Endothelial cell of umbilical vein (primary cell): ENCODE measurements around the gene FOLR1. TPM values are rescaled to one million over a fixed set of nuclear protein-coding genes. Genes with fewer than 3 reads are reported as not detected.
"Not testable (repeated sequence)": the region's sequence is repeated elsewhere in the genome, so short reads cannot be mapped to it uniquely, and the experiment has no call there.

Experiments
- BruUV-seq: library from RNA; stranded (reverse); fragments of 400-500 nt; replicated peaks from 2 replicates; lab custom pipeline; 2021; lab: Mats Ljungman, UMichigan
- CTCF ChIA-PET: fragments of 300-600, 350-600 bp; sonication (Branson Sonifier 250); formaldehyde crosslinking; loops from one replicate; lab custom pipeline; 2021; ENCODE audit warnings: antibody characterized with exemption, inconsistent platforms; lab: Charles Lee
- POLR2A ChIA-PET: fragments of 300-600, 350-600 bp; sonication (Branson Sonifier 250); formaldehyde crosslinking; loops from one replicate; lab custom pipeline; 2021; ENCODE audit warnings: antibody characterized with exemption, inconsistent platforms; lab: Charles Lee
- DNase-seq: peaks from one replicate; pipeline ENCODE4 v3.0.0-alpha.2; 2011; ENCODE audit warnings: low read depth, low spot score
- FAIRE-seq: peaks from 2 replicates; lab custom pipeline; 2011; peaks lifted over from hg19 to GRCh38; lab: Jason Lieb, UNC
- H2AFZ ChIP-seq: 2 replicates; pipeline ENCODE4 v1.6.0; 2012; ENCODE audit warnings: low read depth, low read length, control low read depth, inconsistent platforms
- H3K27ac ChIP-seq: 2 replicates; pipeline ENCODE4 v1.5.1; 2011; ENCODE audit warnings: low read depth, mild to moderate bottlenecking, control low read depth, low read length, moderate library complexity; ENCODE audit not compliant: insufficient read depth
- H3K27me3 ChIP-seq, 2 experiments: 2 replicates each; pipeline versions ENCODE4 v1.6.0 to v1.6.1; 2011; ENCODE audit warnings: low read length in 2 of 2, mixed read lengths in 1 of 2; ENCODE audit not compliant: control insufficient read depth in 2 of 2, insufficient read depth in 2 of 2
- H3K36me3 ChIP-seq, 2 experiments: 2 replicates in 1 of 2; 3 replicates in 1 of 2; pipeline ENCODE4 v1.5.1; 2011; ENCODE audit warnings: low read length in 2 of 2, mild to moderate bottlenecking in 1 of 2, moderate library complexity in 1 of 2; ENCODE audit not compliant: control insufficient read depth in 2 of 2, insufficient read depth in 2 of 2; ENCODE audit errors: extremely low read depth in 1 of 2
- H3K4me1 ChIP-seq: 3 replicates; pipeline ENCODE4 v1.5.1; 2011; ENCODE audit warnings: mild to moderate bottlenecking, low read length; ENCODE audit not compliant: control insufficient read depth, insufficient read depth; ENCODE audit errors: extremely low read depth
- H3K4me2 ChIP-seq: 2 replicates; pipeline ENCODE4 v1.6.1; 2011; ENCODE audit warnings: low read length, control low read depth, mixed read lengths; ENCODE audit not compliant: insufficient read depth
- H3K4me3 ChIP-seq, 3 experiments: fragments of 200-600 bp in 1 of 3; sonication (generic), shearing (Covaris generic) in 1 of 3; replicated peaks in 1 of 3; 2 replicates each; pipeline ENCODE4 v1.5.1; 2011 to 2016; ENCODE audit warnings: control low read depth in 3 of 3, low read length in 3 of 3, mild to moderate bottlenecking in 2 of 3, inconsistent platforms in 1 of 3, low read depth in 1 of 3, moderate library complexity in 1 of 3; ENCODE audit not compliant: insufficient read depth in 1 of 3
- H3K79me2 ChIP-seq: 2 replicates; pipeline ENCODE4 v1.6.0; 2012; ENCODE audit warnings: low read length, inconsistent platforms; ENCODE audit not compliant: control insufficient read depth, insufficient read depth
- H3K9ac ChIP-seq: replicated peaks from 2 replicates; pipeline ENCODE3; 2011; ENCODE audit warnings: low read length, control low read depth; ENCODE audit not compliant: insufficient read depth; ENCODE audit errors: extremely low read depth
- H3K9me1 ChIP-seq: replicated peaks from 3 replicates; pipeline ENCODE4 v1.6.0; 2011; ENCODE audit warnings: mild to moderate bottlenecking, low read length; ENCODE audit not compliant: control insufficient read depth, insufficient read depth; ENCODE audit errors: extremely low read depth
- H3K9me3 ChIP-seq: replicated peaks from 2 replicates; pipeline ENCODE4 v1.5.1; 2012; ENCODE audit warnings: low read length, inconsistent platforms; ENCODE audit not compliant: control insufficient read depth, insufficient read depth
- H4K20me1 ChIP-seq: replicated peaks from 2 replicates; pipeline ENCODE3; 2011; ENCODE audit warnings: mild to moderate bottlenecking, low read length; ENCODE audit not compliant: control insufficient read depth, insufficient read depth; ENCODE audit errors: extremely low read depth
- EZH2 ChIP-seq: IDR thresholded peaks from 2 replicates; pipeline ENCODE4 v1.6.1; 2012; ENCODE audit warnings: borderline replicate concordance, low read depth, mild to moderate bottlenecking, moderate library complexity, low read length, inconsistent platforms; ENCODE audit not compliant: severe bottlenecking
- JUN ChIP-seq: IDR thresholded peaks from 2 replicates; pipeline ENCODE4 v1.6.1; 2011; ENCODE audit warnings: borderline replicate concordance, low read depth; ENCODE audit not compliant: insufficient read length, insufficient read depth
- MAX ChIP-seq: IDR thresholded peaks from 2 replicates; pipeline ENCODE4 v1.6.1; 2011; ENCODE audit not compliant: insufficient read depth, insufficient read length
- MYC ChIP-seq: IDR thresholded peaks from one replicate; pipeline ENCODE4 v1.6.1; 2011; ENCODE audit warnings: mild to moderate bottlenecking, low read depth, low read length
- POLR2A ChIP-seq: IDR thresholded peaks from 2 replicates; pipeline ENCODE4 v1.6.1; 2012; ENCODE audit warnings: low read depth, mild to moderate bottlenecking, control low read depth, low read length
- POLR2AphosphoS5 ChIP-seq: IDR thresholded peaks from 2 replicates; pipeline ENCODE4 v1.6.1; 2012; ENCODE audit warnings: low read depth, mild to moderate bottlenecking, control low read depth, low read length, moderate library complexity; ENCODE audit not compliant: insufficient read depth
- dilution Hi-C: fragments of 300-500 bp; cut with MboI; formaldehyde crosslinking; loops from one replicate; pipeline ENCODE4 v1.15.0; 2019; ENCODE audit warnings: low sequenced_read_pairs; ENCODE audit not compliant: extremely low pct_ligation_motif_present
- intact Hi-C: fragments of 100-400 bp; cut with micrococcal nuclease; formaldehyde crosslinking; loops from one replicate; pipeline ENCODE4 v1.10.0; 2022
- polyA plus RNA-seq, 4 experiments: library from polyadenylated mRNA; depleted of rRNA in 3 of 4; stranded (reverse) in 3 of 4; unstranded in 1 of 4; fragments of >200 nt; gene quantifications; 2 replicates each; pipeline versions ENCODE4 v1.2.1 to v1.2.3, GENCODE V29; 2011 to 2012; ENCODE audit warnings: missing spikeins in 1 of 4
- total RNA-seq: library from RNA; stranded (reverse); gene quantifications from 2 replicates; pipeline ENCODE4 v1.2.3, GENCODE V29; 2021

The FOLR1 gene
- total and polyA plus RNA-seq, 2 donors (not counting 3 experiments of a cell fraction or from before 2014, with no cell fraction given): not detected

- Histone ChIP-seq H3K4me3 (no peak overlapping the region), H3K9ac (no peak overlapping the region), H3K27me3 (peaks cover 11% of the 10 kb centered on the region in 2 experiments), H2AFZ (no peak overlapping the region), H3K27ac (no peak overlapping the region), H3K4me1 (no peaks in the 10 kb centered on the region), H3K9me3 (no peaks in the 10 kb centered on the region), H4K20me1 (no peaks in the 10 kb centered on the region), H3K9me1 (no peaks in the 10 kb centered on the region), H3K79me2 (no peaks in the 10 kb centered on the region), H3K36me3 (no peaks in the 10 kb centered on the region), H3K4me2 (no peak overlapping the region)
- DNase-seq (no peak), FAIRE-seq (no peak)
- TF ChIP-seq MYC (no peak), EZH2 (no peak), JUN (no peak), POLR2A (no peak), MAX (no peak), POLR2AphosphoS5 (no peak)
- BruUV-seq: no TSS peak
- intact Hi-C loops: no loop called here
- dilution Hi-C loops: no loop called here
- CTCF ChIA-PET: interaction anchor here (0.5 to 2.4 kb wide), 3 partner anchors 79 to 251 kb away, joined by 3 to 14 read pairs (median 3); no protein-coding TSS in a partner anchor
- POLR2A ChIA-PET: no interaction called here
These were observed 12.0 kb upstream of the FOLR1 start for GRCh38 chr11:72179804-72180396.

- H2AFZ ChIP-seq, H3K79me2 ChIP-seq, H3K9me3 ChIP-seq, BruUV-seq, H4K20me1 ChIP-seq, H3K9me1 ChIP-seq, POLR2A ChIA-PET, H3K27ac ChIP-seq, H3K9ac ChIP-seq, H3K36me3 ChIP-seq, DNase-seq, H3K4me2 ChIP-seq, dilution Hi-C loops, H3K4me1 ChIP-seq, FAIRE-seq, H3K4me3 ChIP-seq: not testable (repeated sequence)
- peaks cover 11% of the 10 kb centered on the region in 2 experiments for H3K27me3 ChIP-seq
- CTCF ChIA-PET: interaction anchor here (0.5 to 2.4 kb wide), 4 partner anchors 38 to 250 kb away, joined by 3 to 17 read pairs (median 8); no protein-coding TSS in a partner anchor
- intact Hi-C loops: loop anchor here (1.0 kb wide), 1 partner anchor 38 kb away; no protein-coding TSS in a partner anchor
These were observed 10.9 kb upstream of the FOLR1 start for GRCh38 chr11:72180892-72181552.
